Transverse colon (tissue), 4 donors: ENCODE measurements around the gene JAG1. TPM values are rescaled to one million over a fixed set of nuclear protein-coding genes. Genes with fewer than 3 reads are reported as not detected.
A peak's percentile ranks its signal among the peaks of the same experiment; 100 is the strongest.

Source experiments
- DNase-seq: peaks from one replicate; pipeline ENCODE4 v3.0.0-alpha.2; 2019
- H3K27ac ChIP-seq, 4 donors: fragments of 200-600 bp; sonication (generic); 2 replicates each; pipeline ENCODE4 v1.5.1; 2016 to 2018; ENCODE audit warnings: inconsistent platforms in 4 of 4
- H3K27me3 ChIP-seq: fragments of 200-600 bp; sonication (generic); 2 replicates; pipeline ENCODE4 v1.5.1; 2017; ENCODE audit warnings: inconsistent platforms
- H3K36me3 ChIP-seq, 4 donors: fragments of 200-600 bp; sonication (generic); 2 replicates each; pipeline ENCODE4 v1.5.1; 2017 to 2019; ENCODE audit warnings: inconsistent platforms in 4 of 4
- H3K4me1 ChIP-seq, 4 donors: fragments of 200-600 bp; sonication (generic); 2 replicates each; pipeline ENCODE4 v1.5.1; 2017 to 2020; ENCODE audit warnings: inconsistent platforms in 4 of 4
- H3K4me3 ChIP-seq, 4 donors: fragments of 200-600 bp; sonication (generic); 1 replicate in 1 of 4; 2 replicates in 3 of 4; pipeline versions ENCODE4 v1.5.1 to v1.6.1; 2017 to 2019; ENCODE audit warnings: inconsistent platforms in 4 of 4
- H3K9me3 ChIP-seq, 2 donors: fragments of 200-600 bp; sonication (generic); 2 replicates each; pipeline ENCODE4 v1.5.1; 2017 to 2019; ENCODE audit warnings: inconsistent platforms in 2 of 2
- CTCF ChIP-seq, 5 experiments: fragments of 200-600 bp in 3 of 5; fragments of 450-650 bp in 2 of 5; sonication (generic) in 3 of 5; IDR thresholded peaks; 1 replicate in 2 of 5; 2 replicates in 3 of 5; pipeline ENCODE4 v1.5.1; 2016 to 2017; ENCODE audit warnings: antibody characterized with exemption in 5 of 5, inconsistent platforms in 3 of 5, mild to moderate bottlenecking in 2 of 5, moderate library complexity in 1 of 5
- EP300 ChIP-seq: sonication (generic); formaldehyde crosslinking; IDR thresholded peaks from one replicate; pipeline ENCODE4 v1.6.1; 2017; ENCODE audit warnings: antibody characterized with exemption, low read depth
- POLR2A ChIP-seq: fragments of 450-650 bp; IDR thresholded peaks from one replicate; pipeline ENCODE4 v1.6.1; 2016; ENCODE audit warnings: antibody characterized with exemption, mild to moderate bottlenecking, moderate library complexity
- POLR2AphosphoS5 ChIP-seq, 3 donors: sonication (generic); formaldehyde crosslinking; IDR thresholded peaks; one replicate each; pipeline ENCODE4 v1.6.1; 2016; ENCODE audit warnings: antibody characterized with exemption in 3 of 3
- WGBS, 2 donors: methylation state at CpG; one replicate each; pipeline ENCODE4 v1.1.5; 2018; ENCODE audit warnings: low coverage in 1 of 2; 5-methylcytosine and 5-hydroxymethylcytosine counted together
- in situ Hi-C, 4 donors: fragments of 200-750 bp; cut with MboI; loops; one replicate each; pipeline versions ENCODE4 v1.15.0 to v1.15.1; 2017; ENCODE audit warnings: low sequenced_read_pairs in 3 of 4, low pct_ligation_motif_present in 1 of 4, low pct_unique_long_range_greater_than_20kb in 1 of 4
- intact Hi-C: fragments of 100-400 bp; cut with DNase I; formaldehyde crosslinking; loops from one replicate; pipeline ENCODE4 v1.15.1; 2023; ENCODE audit warnings: low total_unique reads
- total RNA-seq, 4 donors: library from RNA; depleted of rRNA; stranded (reverse); fragments of >200 nt; gene quantifications; one replicate each; pipeline ENCODE4 v1.1.0, GENCODE V29; 2016

JAG1 gene
- total RNA-seq, 4 donors from 2014 or later: 75.0 to 117 (median 109) TPM

DNA sequence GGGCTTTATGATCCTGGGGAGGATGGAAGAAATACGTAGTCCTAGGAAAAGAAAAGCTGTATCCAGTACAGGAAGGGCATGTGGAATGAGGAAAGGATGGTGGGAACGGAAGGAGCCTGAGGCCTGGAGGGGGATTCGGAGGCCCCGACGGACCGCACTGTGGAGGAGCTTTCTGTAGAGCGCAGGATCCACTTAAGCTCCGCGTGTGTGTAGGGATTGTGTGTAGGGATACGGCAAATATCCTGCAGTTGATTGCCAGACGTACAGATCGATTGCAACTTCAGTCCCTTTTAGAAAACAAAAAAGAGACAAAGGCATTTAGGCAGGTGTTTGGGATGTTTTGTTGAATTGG lies 32.6 kb upstream of the JAG1 start:
- Histone ChIP-seq H3K27me3 (no peaks in the 10 kb centered on the region), H3K4me3 (no peak overlapping the region), H3K4me1 (peaks cover 0 to 30% (median 14%) of the 10 kb centered on the region in 4 donors), H3K9me3 (no peaks in the 10 kb centered on the region), H3K27ac (no peak overlapping the region), H3K36me3 (no peaks in the 10 kb centered on the region)
- WGBS, 2 donors: 96% methylated on average over 12 of the region's 12 CpGs
- in situ Hi-C loops: no loop called here
- intact Hi-C loops: no loop called here
- DNase-seq: no peak
- TF ChIP-seq POLR2A: no peak
- no peak for TF ChIP-seq POLR2AphosphoS5 (IDR thresholded peaks at IDR 0.05)
- TF ChIP-seq CTCF (IDR thresholded peaks at IDR 0.05): no peak
- no peak for TF ChIP-seq EP300

GRCh38 chr20:10705801-10706459 lies 32.1 kb upstream of the JAG1 start:
- in situ Hi-C loops (no loop called here), intact Hi-C loops (no loop called here)
- H3K27me3 ChIP-seq: no peaks in the 10 kb centered on the region
- DNase-seq: peak; percentile 36
- no peaks in the 10 kb centered on the region for H3K36me3 ChIP-seq
- H3K9me3 ChIP-seq: no peaks in the 10 kb centered on the region
- peaks cover 0 to 32% (median 11%) of the 10 kb centered on the region in 4 donors for H3K4me1 ChIP-seq
- no peak overlapping the region for H3K4me3 ChIP-seq
- 92% methylated on average over 7 to 16 of the region's 16 CpGs for WGBS, 2 donors
- TF ChIP-seq EP300 (no peak), POLR2A (no peak), POLR2AphosphoS5 (IDR thresholded peaks at IDR 0.05) (no peak), CTCF (IDR thresholded peaks at IDR 0.05) (no peak)
- no peak overlapping the region for H3K27ac ChIP-seq

DNA sequence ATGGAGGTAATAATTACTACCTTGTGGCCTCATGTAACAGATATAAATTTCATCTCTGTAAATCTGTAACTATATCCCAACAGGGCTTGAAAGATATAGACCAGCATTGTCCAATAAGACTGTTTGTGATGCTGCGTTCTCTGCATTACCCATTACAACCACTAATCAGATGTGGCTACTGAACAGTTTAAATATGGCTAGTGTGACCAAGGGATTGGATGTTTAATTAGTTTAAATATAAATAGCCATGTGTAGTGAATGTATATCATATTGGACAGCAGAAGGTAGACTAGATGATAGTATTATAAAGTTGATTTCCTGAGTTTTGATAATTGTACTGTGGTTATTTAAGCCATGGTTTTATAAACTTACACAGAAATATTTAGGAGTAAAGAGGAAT lies 27.8 kb upstream of the JAG1 start:
- no peak overlapping the region for H3K27ac ChIP-seq
- no peaks in the 10 kb centered on the region for H3K36me3 ChIP-seq
- no peaks in the 10 kb centered on the region for H3K27me3 ChIP-seq
- no peak overlapping the region for H3K4me3 ChIP-seq
- no peak for DNase-seq
- TF ChIP-seq EP300 (no peak), POLR2AphosphoS5 (IDR thresholded peaks at IDR 0.05) (no peak), CTCF (IDR thresholded peaks at IDR 0.05) (no peak), POLR2A (no peak)
- in situ Hi-C loops: no loop called here
- 89 to 100% methylated on average over 1 of the region's 1 CpG for WGBS, 2 donors
- intact Hi-C loops: no loop called here
- no peaks in the 10 kb centered on the region for H3K9me3 ChIP-seq
- peaks cover 0 to 25% (median 11%) of the 10 kb centered on the region in 4 donors for H3K4me1 ChIP-seq

DNA sequence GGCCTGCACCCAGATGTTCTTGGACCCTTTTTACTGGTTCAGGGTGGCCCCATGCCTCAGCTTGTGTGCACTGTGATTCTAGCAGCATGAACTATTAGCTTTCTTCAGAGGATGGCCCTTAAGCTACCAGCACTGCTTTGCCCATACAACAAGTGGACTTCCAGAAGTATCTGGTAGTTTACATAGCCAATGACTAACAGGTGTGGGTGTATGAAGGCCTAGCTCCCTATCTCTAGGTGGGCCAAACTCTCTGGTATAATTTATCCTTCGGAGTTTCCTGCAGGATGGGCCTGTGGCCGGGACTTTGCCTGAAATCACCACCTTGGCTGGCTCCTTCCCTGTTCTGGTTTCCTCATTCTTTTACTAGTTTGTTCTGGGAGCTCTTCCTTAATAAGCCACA lies 26.1 kb upstream of the JAG1 start:
- in situ Hi-C loops: no loop called here
- intact Hi-C loops: no loop called here
- DNase-seq: peak; percentile 46
- Histone ChIP-seq H3K9me3 (no peaks in the 10 kb centered on the region), H3K27me3 (no peaks in the 10 kb centered on the region), H3K36me3 (no peaks in the 10 kb centered on the region), H3K4me3 (no peak overlapping the region), H3K4me1 (peaks cover 0 to 25% (median 11%) of the 10 kb centered on the region in 4 donors), H3K27ac (peak overlapping the region; percentile 65 to 83 (median 74))
- 15 to 49% methylated on average over 2 of the region's 2 CpGs for WGBS, 2 donors
- TF ChIP-seq EP300 (no peak), POLR2A (no peak), CTCF (IDR thresholded peaks at IDR 0.05) (no peak), POLR2AphosphoS5 (IDR thresholded peaks at IDR 0.05) (no peak)
